K562 (cell line): ENCODE data around the gene LRRC51. TPM values are rescaled to one million over a fixed set of nuclear protein-coding genes. Genes with fewer than 3 reads are reported as not detected.
A peak's percentile ranks its signal among the peaks of the same experiment; 100 is the strongest.

Experiments
- BACH1 ChIP-seq: fragments of 200-800 bp; sonication (Bioruptor generic); IDR thresholded peaks from 2 replicates; pipeline ENCODE4 v1.6.1; 2016; ENCODE audit warnings: missing genetic modification characterization, missing compliant biosample characterization
- BCL6 ChIP-seq: fragments of 250-450 bp; sonication (Bioruptor Pico); IDR thresholded peaks from 2 replicates; pipeline ENCODE4 v1.4.0; 2020
- CEBPB ChIP-seq: fragments of 450-650 bp; IDR thresholded peaks from 2 replicates; pipeline ENCODE4 v1.6.1; 2016; ENCODE audit warnings: missing genetic modification characterization, missing compliant biosample characterization
- CTCF ChIP-seq, 3 experiments: IDR thresholded peaks in 2 of 3; conservative IDR thresholded peaks in 1 of 3; 2 replicates each; pipeline ENCODE4 v1.5.1; 2011 to 2012; ENCODE audit warnings: low read length in 3 of 3, mild to moderate bottlenecking in 3 of 3, control low read depth in 2 of 3, improper control_type of control experiment in 1 of 3, inconsistent platforms in 1 of 3, low read depth in 1 of 3, mixed read lengths in 1 of 3, moderate library complexity in 1 of 3; ENCODE audit not compliant: insufficient read depth in 2 of 3
- E2F5 ChIP-seq: sonication (generic); formaldehyde crosslinking; IDR thresholded peaks from 2 replicates; pipeline ENCODE4 v1.8.0; 2022; ENCODE audit warnings: mild to moderate bottlenecking, missing genetic modification reagents
- LCOR ChIP-seq: sonication (generic); formaldehyde crosslinking; IDR thresholded peaks from 2 replicates; pipeline ENCODE4 v1.8.0; 2022; ENCODE audit warnings: mild to moderate bottlenecking, missing genetic modification reagents
- PHB2 ChIP-seq: fragments of 450-650 bp; IDR thresholded peaks from 2 replicates; pipeline ENCODE4 v1.6.1; 2017; ENCODE audit warnings: low read depth
- SETDB1 ChIP-seq: IDR thresholded peaks from one replicate; pipeline ENCODE4 v1.6.1; 2012; ENCODE audit warnings: low read length, control low read depth, inconsistent platforms
- SP1 ChIP-seq: sonication (generic); formaldehyde crosslinking; IDR thresholded peaks from 2 replicates; pipeline ENCODE4 v1.8.1; 2022; ENCODE audit warnings: mild to moderate bottlenecking, missing genetic modification reagents
- XRCC5 ChIP-seq: fragments of 200-400 bp; formaldehyde crosslinking; IDR thresholded peaks from 2 replicates; pipeline ENCODE4 v1.6.1; 2017; ENCODE audit warnings: low read depth, mild to moderate bottlenecking, low read length
- ZBTB1 ChIP-seq: sonication (generic); formaldehyde crosslinking; IDR thresholded peaks from 2 replicates; pipeline ENCODE4 v1.8.1; 2023; ENCODE audit warnings: missing genetic modification reagents, low read depth, mild to moderate bottlenecking, borderline replicate concordance
- ZFPM2 ChIP-seq: fragments of 250-450 bp; sonication (Bioruptor Pico); IDR thresholded peaks from 2 replicates; pipeline ENCODE4 v1.5.1; 2022; ENCODE audit warnings: mild to moderate bottlenecking
- ZNF239 ChIP-seq: fragments of 250-450 bp; sonication (Bioruptor Pico); IDR thresholded peaks from 2 replicates; pipeline ENCODE4 v1.4.0; 2020; ENCODE audit warnings: mild to moderate bottlenecking
- ZNF282 ChIP-seq: sonication (generic); formaldehyde crosslinking; IDR thresholded peaks from 2 replicates; pipeline ENCODE4 v1.8.1; 2023; ENCODE audit warnings: missing genetic modification reagents
- ZNF3 ChIP-seq: fragments of 250-450 bp; sonication (Bioruptor Pico); IDR thresholded peaks from 2 replicates; pipeline ENCODE4 v1.5.0; 2021; ENCODE audit warnings: mild to moderate bottlenecking, moderate library complexity
- ZNF407 ChIP-seq: fragments of 450-650 bp; IDR thresholded peaks from 2 replicates; pipeline ENCODE4 v1.6.1; 2016; ENCODE audit warnings: low read depth
- ZSCAN29 ChIP-seq: fragments of 450-650 bp; IDR thresholded peaks from 2 replicates; pipeline ENCODE4 v1.6.1; 2017
- polyA plus RNA-seq, 8 experiments: library from polyadenylated mRNA; depleted of rRNA in 4 of 8; stranded (reverse) in 5 of 8; unstranded in 3 of 8; fragments of >200 nt; fragmentation: Nextera tagmentation in 2 of 8; fragmentation: Illumina TruSeq in 1 of 8; extraction: Ambion mirVana in 2 of 8; extraction: Trizol in 1 of 8; gene quantifications; 2 replicates each; pipeline versions ENCODE4 v1.2.1 to v1.2.3, GENCODE V29; 2011 to 2014; ENCODE audit warnings: inconsistent platforms in 1 of 8, missing spikeins in 1 of 8
- total RNA-seq, 7 experiments: library from RNA; depleted of rRNA in 6 of 7; stranded (reverse); fragments of >200 nt in 6 of 7; fragmentation: Illumina TruSeq in 2 of 7; extraction: Trizol in 2 of 7; gene quantifications; 2 replicates each; pipeline versions ENCODE4 v1.2.1 to v1.2.3, GENCODE V29; 2011 to 2021; ENCODE audit warnings: low replicate concordance in 1 of 7

The LRRC51 gene
- total and polyA plus RNA-seq, 9 of the 15 experiments (the other 6 are each of a cell fraction or from before 2014, with no cell fraction given) = 4.7 to 10.6 (median 5.6) TPM

- peak; percentile 73 for TF ChIP-seq XRCC5
- no peak for TF ChIP-seq E2F5 (CRISPR knock-in tag)
- no peak for TF ChIP-seq PHB2
- no peak for TF ChIP-seq ZNF282
- TF ChIP-seq ZBTB1 (CRISPR knock-in tag) = no peak
- TF ChIP-seq ZSCAN29 = no peak
- TF ChIP-seq ZNF3 = no peak
- no peak; the same call in 1 of the 2 replicates for TF ChIP-seq LCOR (CRISPR knock-in tag)
- no peak for TF ChIP-seq CTCF (IDR thresholded peaks at IDR 0.05 in 2 of 3, conservative IDR thresholded peaks at IDR 0.05 in 1 of 3; ENCODE audit: insufficient read depth in 2 of 3, low read depth in 1 of 3, low read length in 3 of 3)
- no peak for TF ChIP-seq ZFPM2
- peak; percentile 80; the same call in 1 of the 2 replicates for TF ChIP-seq SP1 (CRISPR knock-in tag)
- TF ChIP-seq CEBPB (tag) = peak; percentile 46
- TF ChIP-seq ZNF407 = no peak
- no peak for TF ChIP-seq SETDB1
- TF ChIP-seq ZNF239 (CRISPR knock-in tag) = no peak
- TF ChIP-seq BACH1 (tag) = peak; percentile 40; the same call in 1 of the 2 replicates
- TF ChIP-seq BCL6 (CRISPR knock-in tag) = no peak
These were observed 31.7 kb downstream of the LRRC51 start, which contains the start of gene ANAPC15 (continued) for GRCh38 chr11:72112143-72112977.
